BLaER1 treated with 17β-estradiol and CSF1 and Interleukin-3, amounts not matched to agents 10 nM and 100 nM (cell line): Measurements from ENCODE around the gene MAPK12.
"Not testable (repeated sequence)": the region's sequence is repeated elsewhere in the genome, so short reads cannot be mapped to it uniquely, and the experiment has no call there.

Experiments
- H3K27ac ChIP-seq, 11 experiments: shearing (Covaris generic); formaldehyde crosslinking; 2 replicates each; pipeline ENCODE4 v1.8.1; 2022
- H3K27me3 ChIP-seq, 11 experiments: shearing (Covaris generic); formaldehyde crosslinking; 2 replicates each; pipeline ENCODE4 v1.8.1; 2022
- H3K36me3 ChIP-seq, 11 experiments: shearing (Covaris generic); formaldehyde crosslinking; 2 replicates each; pipeline ENCODE4 v1.8.1; 2022
- H3K4me1 ChIP-seq, 10 experiments: shearing (Covaris generic); formaldehyde crosslinking; 2 replicates each; pipeline ENCODE4 v1.8.1; 2022
- H3K4me2 ChIP-seq, 11 experiments: shearing (Covaris generic); formaldehyde crosslinking; 2 replicates each; pipeline ENCODE4 v1.8.1; 2022
- H3K4me3 ChIP-seq, 10 experiments: shearing (Covaris generic); formaldehyde crosslinking; 2 replicates each; pipeline ENCODE4 v1.8.1; 2022
- H3K9ac ChIP-seq, 11 experiments: shearing (Covaris generic); formaldehyde crosslinking; 2 replicates each; pipeline ENCODE4 v1.8.1; 2022
- H3K9me3 ChIP-seq, 11 experiments: shearing (Covaris generic); formaldehyde crosslinking; replicated peaks in 1 of 11; 2 replicates each; pipeline ENCODE4 v1.8.1; 2022
- H4K20me1 ChIP-seq, 11 experiments: shearing (Covaris generic); formaldehyde crosslinking; 2 replicates each; pipeline ENCODE4 v1.8.1; 2022
- Cebpa-rat ChIP-seq, 11 experiments: shearing (Covaris generic); IDR thresholded peaks; 2 replicates each; pipeline ENCODE4 v1.8.1; 2022

The MAPK12 gene

GRCh38 chr22:50274771-50275170, 13.3 kb upstream of the MAPK12 start:
- Histone ChIP-seq H3K9me3 (peaks cover 0 to 4% (median 0%) of the 10 kb centered on the region in 11 experiments; a peak in 3 of 22 replicates), H3K4me1 (peaks cover 38 to 54% (median 44%) of the 10 kb centered on the region in 10 experiments), H4K20me1 (peaks cover 57 to 88% (median 70%) of the 10 kb centered on the region in 11 experiments), H3K27ac (0 out of 22 replicates have a peak overlapping the region, but pooled peaks of 1 of the 11 experiments have one; percentile 34), H3K36me3 (peaks cover 42 to 55% (median 50%) of the 10 kb centered on the region in 11 experiments), H3K4me3 (no peak overlapping the region), H3K9ac (0 out of 22 replicates have a peak overlapping the region, but pooled peaks of 1 of the 11 experiments have one; percentile 33), H3K4me2 (peak overlapping the region in 8 of 11 experiments; percentile 5 to 42 (median 16); a peak in 7 of 22 replicates), H3K27me3 (peaks cover 0 to 10% (median 6%) of the 10 kb centered on the region in 11 experiments; a peak in 7 of 22 replicates)
- TF ChIP-seq Cebpa-rat (IDR thresholded peaks at IDR 0.05), result no peak

GRCh38 chr22:50274311-50274710, 12.8 kb upstream of the MAPK12 start:
- H3K4me2 ChIP-seq, result peak overlapping the region in 2 of 11 experiments; percentile 4 to 24; a peak in 2 of 22 replicates
- H3K4me3 ChIP-seq, result no peak overlapping the region
- H3K9ac ChIP-seq, result no peak overlapping the region
- H3K4me1 ChIP-seq, result peaks cover 42 to 58% (median 49%) of the 10 kb centered on the region in 10 experiments
- H3K27ac ChIP-seq, result no peak overlapping the region
- H4K20me1 ChIP-seq, result peaks cover 52 to 85% (median 68%) of the 10 kb centered on the region in 11 experiments
- H3K27me3 ChIP-seq, result peaks cover 0 to 10% (median 6%) of the 10 kb centered on the region in 11 experiments; a peak in 7 of 22 replicates
- TF ChIP-seq Cebpa-rat (IDR thresholded peaks at IDR 0.05), result no peak
- H3K36me3 ChIP-seq, result peaks cover 37 to 51% (median 45%) of the 10 kb centered on the region in 11 experiments
- H3K9me3 ChIP-seq, result peaks cover 0 to 4% (median 0%) of the 10 kb centered on the region in 11 experiments; a peak in 3 of 22 replicates

DNA sequence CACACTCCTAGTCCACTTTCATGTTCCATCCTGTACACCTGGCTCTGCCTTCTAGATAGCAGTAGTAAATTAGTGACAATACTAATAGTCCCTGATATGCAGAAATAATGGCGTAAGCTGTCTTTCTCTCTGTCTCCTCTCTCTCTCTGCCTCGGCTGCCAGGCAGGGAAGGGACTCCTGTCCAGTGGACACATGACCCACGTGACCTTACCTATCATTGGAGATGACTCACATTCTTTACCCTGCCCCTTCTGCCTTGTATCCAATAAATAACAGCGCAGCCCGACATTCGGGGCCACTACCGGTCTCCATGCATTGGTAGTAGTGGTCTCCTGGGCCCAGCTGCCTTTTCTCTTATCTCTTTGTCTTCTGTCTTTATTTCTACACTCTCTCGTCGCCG, 12.3 kb upstream of the MAPK12 start:
- peaks cover 44 to 64% (median 54%) of the 10 kb centered on the region in 10 experiments for H3K4me1 ChIP-seq
- H3K4me2 ChIP-seq, result peak overlapping the region in 2 of 11 experiments; percentile 4 to 24; a peak in 2 of 22 replicates
- H3K27ac ChIP-seq, H3K4me3 ChIP-seq, H3K27me3 ChIP-seq, H3K9me3 ChIP-seq, H3K9ac ChIP-seq: not testable (repeated sequence)
- peaks cover 52 to 85% (median 67%) of the 10 kb centered on the region in 11 experiments for H4K20me1 ChIP-seq
- peaks cover 32 to 46% (median 40%) of the 10 kb centered on the region in 11 experiments for H3K36me3 ChIP-seq

DNA sequence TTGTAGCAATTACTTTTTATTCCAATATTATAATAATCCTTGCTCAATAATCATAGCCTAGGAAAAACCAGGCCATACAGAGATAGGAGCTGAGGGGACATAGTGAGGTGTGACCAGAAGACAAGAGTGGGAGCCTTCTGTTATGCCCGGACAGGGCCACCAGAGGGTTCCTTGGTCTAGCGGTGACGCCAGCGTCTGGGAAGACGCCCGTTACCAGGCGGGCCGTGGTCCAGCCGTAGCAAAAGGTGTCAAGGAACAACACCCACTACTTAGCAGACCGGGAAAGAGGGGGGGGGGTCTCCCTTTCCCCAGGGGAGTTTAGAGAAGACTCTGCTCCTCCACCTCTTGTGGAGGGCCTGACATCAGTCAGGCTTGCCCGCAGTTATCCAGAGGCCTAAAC, 11.9 kb upstream of the MAPK12 start:
- not testable (repeated sequence) for H3K27me3 ChIP-seq, H3K4me3 ChIP-seq, H3K4me2 ChIP-seq, H3K9ac ChIP-seq, H3K9me3 ChIP-seq, H3K27ac ChIP-seq
- H3K4me1 ChIP-seq, result peaks cover 44 to 68% (median 58%) of the 10 kb centered on the region in 10 experiments
- H4K20me1 ChIP-seq, result peaks cover 47 to 85% (median 62%) of the 10 kb centered on the region in 11 experiments
- peaks cover 28 to 41% (median 36%) of the 10 kb centered on the region in 11 experiments for H3K36me3 ChIP-seq

- Histone ChIP-seq H3K27ac (no peak overlapping the region), H3K36me3 (peaks cover 16 to 31% (median 25%) of the 10 kb centered on the region in 11 experiments), H3K4me1 (peaks cover 44 to 73% (median 60%) of the 10 kb centered on the region in 10 experiments), H3K9me3 (peaks cover 0 to 6% (median 0%) of the 10 kb centered on the region in 11 experiments; a peak in 4 of 22 replicates), H3K27me3 (peaks cover 0 to 10% (median 6%) of the 10 kb centered on the region in 11 experiments; a peak in 7 of 22 replicates), H3K4me3 (peak overlapping the region in 1 of 10 experiments; percentile 65; a peak in 1 of 20 replicates), H4K20me1 (peaks cover 36 to 76% (median 54%) of the 10 kb centered on the region in 11 experiments), H3K9ac (0 out of 22 replicates have a peak overlapping the region, but pooled peaks of 2 of the 11 experiments have one; percentile 8 to 50), H3K4me2 (peak overlapping the region; percentile 79 to 100 (median 100); a peak in 19 of 22 replicates)
- no peak for TF ChIP-seq Cebpa-rat (IDR thresholded peaks at IDR 0.05)
Measured at GRCh38 chr22:50272044-50272802, 10.7 kb upstream of the MAPK12 start.

DNA sequence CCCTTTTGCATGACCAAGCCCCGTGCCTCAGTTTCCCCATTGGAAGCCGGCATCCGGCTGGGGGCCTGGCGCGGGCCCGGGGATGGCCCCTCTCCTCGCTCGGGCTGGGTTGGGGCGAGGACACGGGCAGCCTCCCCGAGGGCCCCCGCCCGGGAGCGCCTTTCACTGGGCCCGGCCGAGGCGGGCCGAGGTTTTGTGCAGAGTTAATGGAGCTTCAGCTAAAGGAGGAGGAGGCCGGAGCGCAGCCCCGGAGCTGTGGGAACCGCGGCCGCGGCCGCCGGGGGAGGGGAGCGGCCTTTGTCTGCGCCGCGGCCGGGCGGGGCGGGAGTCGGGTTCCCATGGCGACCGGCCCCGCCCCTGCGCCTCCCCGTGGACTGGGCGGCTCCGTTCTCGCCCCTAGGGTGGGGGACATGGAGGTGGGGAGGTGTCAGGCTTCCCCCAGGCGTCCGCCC, 10.1 kb upstream of the MAPK12 start:
- Histone ChIP-seq H4K20me1 (peaks cover 30 to 69% (median 47%) of the 10 kb centered on the region in 11 experiments), H3K4me1 (peaks cover 44 to 70% (median 60%) of the 10 kb centered on the region in 10 experiments), H3K36me3 (peaks cover 18 to 31% (median 22%) of the 10 kb centered on the region in 11 experiments), H3K27me3 (peaks cover 0 to 10% (median 6%) of the 10 kb centered on the region in 11 experiments; a peak in 7 of 22 replicates), H3K4me3 (peak overlapping the region; percentile 55 to 73 (median 64)), H3K9ac (peak overlapping the region in 10 of 11 experiments; percentile 13 to 80 (median 76); a peak in 19 of 22 replicates), H3K9me3 (peaks cover 0 to 12% (median 0%) of the 10 kb centered on the region in 11 experiments; a peak in 6 of 22 replicates), H3K4me2 (peak overlapping the region; percentile 91 to 100 (median 100)), H3K27ac (peak overlapping the region in 3 of 11 experiments; percentile 25 to 63 (median 53); a peak in 4 of 22 replicates)
- no peak for TF ChIP-seq Cebpa-rat (IDR thresholded peaks at IDR 0.05)

DNA sequence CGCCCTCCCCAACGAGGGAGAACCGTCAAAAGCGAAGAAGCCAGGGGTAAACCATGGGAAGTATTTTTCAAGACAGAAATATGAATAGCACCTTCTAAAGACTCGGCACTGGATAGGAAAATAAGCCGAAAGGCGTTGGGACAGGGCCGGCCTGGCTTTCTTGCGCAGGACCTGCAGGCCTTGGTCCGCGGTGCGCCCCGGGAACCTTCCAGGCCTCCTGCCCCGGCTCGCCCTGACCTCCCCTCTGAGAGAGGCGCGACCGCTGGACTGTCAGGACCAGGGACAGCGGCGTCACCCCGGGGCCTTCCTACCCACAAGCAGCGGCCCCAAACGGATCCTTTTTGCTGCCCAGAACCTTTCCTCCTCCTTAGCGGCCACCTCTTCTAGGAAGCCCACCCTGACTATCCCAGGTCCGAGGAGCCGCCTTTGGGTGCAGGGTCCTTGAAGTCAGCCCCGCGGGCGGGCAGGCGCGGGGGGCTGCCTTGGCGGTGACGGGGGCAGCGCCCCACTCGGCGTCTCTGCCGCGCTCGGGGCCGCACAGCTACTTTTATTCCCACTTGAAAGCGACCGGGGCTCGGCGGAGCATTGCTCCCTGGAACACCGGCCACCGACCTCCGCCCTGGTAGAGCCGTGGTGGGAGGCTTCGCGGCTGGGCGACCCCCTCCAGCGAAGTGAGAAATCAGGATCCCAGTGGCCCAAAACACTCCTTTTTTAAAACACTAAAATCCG, 9.3 kb upstream of the MAPK12 start:
- H3K9me3 ChIP-seq, result peaks cover 0 to 8% (median 0%) of the 10 kb centered on the region in 11 experiments; a peak in 3 of 22 replicates
- peaks cover 10 to 24% (median 16%) of the 10 kb centered on the region in 11 experiments for H3K36me3 ChIP-seq
- peaks cover 43 to 67% (median 61%) of the 10 kb centered on the region in 10 experiments for H3K4me1 ChIP-seq
- H3K4me2 ChIP-seq, result peak overlapping the region; percentile 91 to 100 (median 100)
- H3K4me3 ChIP-seq, result peak overlapping the region; percentile 55 to 73 (median 64)
- H3K27me3 ChIP-seq, result peaks cover 0 to 10% (median 6%) of the 10 kb centered on the region in 11 experiments; a peak in 7 of 22 replicates
- peaks cover 23 to 62% (median 40%) of the 10 kb centered on the region in 11 experiments for H4K20me1 ChIP-seq
- no peak for TF ChIP-seq Cebpa-rat (IDR thresholded peaks at IDR 0.05)
- peak overlapping the region in 8 of 11 experiments; percentile 32 to 65 (median 55); a peak in 10 of 22 replicates for H3K27ac ChIP-seq
- H3K9ac ChIP-seq, result peak overlapping the region in 10 of 11 experiments; percentile 37 to 80 (median 76); a peak in 20 of 22 replicates
